Colonic mucosa (tissue), 4 donors: ENCODE results near the gene SETD1A. TPM values are rescaled to one million over a fixed set of nuclear protein-coding genes. Genes with fewer than 3 reads are reported as not detected.

Source experiments
- DNase-seq: peaks from one replicate; pipeline ENCODE4 v3.0.0-alpha.2; 2020
- H3K27ac ChIP-seq: fragments of 200-600 bp; one replicate; pipeline ENCODE4 v1.8.0; 2021
- H3K27me3 ChIP-seq: fragments of 200-600 bp; one replicate; pipeline ENCODE4 v1.8.0; 2021
- H3K36me3 ChIP-seq: fragments of 200-600 bp; one replicate; pipeline ENCODE4 v1.8.0; 2021
- H3K4me1 ChIP-seq: fragments of 200-600 bp; one replicate; pipeline ENCODE4 v1.8.0; 2021; ENCODE audit warnings: mild to moderate bottlenecking
- H3K4me3 ChIP-seq: fragments of 200-600 bp; one replicate; pipeline ENCODE4 v1.8.0; 2021
- H3K9ac ChIP-seq, 2 donors: one replicate each; pipeline ENCODE4 v1.7.0; 2013; ENCODE audit warnings: control low read depth in 2 of 2, low read depth in 2 of 2, low read length in 2 of 2
- H3K9me3 ChIP-seq: fragments of 200-600 bp; one replicate; pipeline ENCODE4 v1.8.0; 2021
- CTCF ChIP-seq: fragments of 200-600 bp; IDR thresholded peaks from one replicate; pipeline ENCODE4 v1.8.0; 2022; ENCODE audit warnings: antibody characterized with exemption, mild to moderate bottlenecking
- intact Hi-C: fragments of 100-400 bp; cut with DNase I; formaldehyde crosslinking; loops from one replicate; pipeline ENCODE4 v1.14.1; 2022
- total RNA-seq, 2 donors: library from RNA; stranded (reverse); fragmentation: NEBNext Ultra II Directional in 1 of 2; extraction: Animal tissue kit (Norgen Biotek cat#: 25700) in 1 of 2; gene quantifications; one replicate each; pipeline ENCODE4 v1.2.1, GENCODE V29; 2021
- donor health status: healthy.
- donor health status: DM: no; HTN: no; CAD: no.
- donor health status: DM: no; HTN: no; CAD: no.

Gene SETD1A
- total RNA-seq, 2 donors from 2014 or later, result 11.6 to 15.9 TPM

- peak overlapping the region; percentile 73 to 83 for H3K9ac ChIP-seq
- peak overlapping the region; percentile 36 for H3K4me3 ChIP-seq
- no peaks in the 10 kb centered on the region for H3K36me3 ChIP-seq
- TF ChIP-seq CTCF, result no peak
- H3K4me1 ChIP-seq, result no peaks in the 10 kb centered on the region
- H3K27me3 ChIP-seq, result peaks cover 7% of the 10 kb centered on the region
- DNase-seq, result peak; percentile 91
- no peaks in the 10 kb centered on the region for H3K9me3 ChIP-seq
- peak overlapping the region; percentile 55 for H3K27ac ChIP-seq
- intact Hi-C loops, result no loop called here
These were observed 39.6 kb downstream of the SETD1A start for GRCh38 chr16:30996985-30997724.

- DNase-seq, result no peak
- Histone ChIP-seq H3K4me1 (no peaks in the 10 kb centered on the region), H3K4me3 (peak overlapping the region; percentile 36), H3K27me3 (peaks cover 7% of the 10 kb centered on the region), H3K36me3 (no peaks in the 10 kb centered on the region), H3K9me3 (no peaks in the 10 kb centered on the region), H3K27ac (no peak overlapping the region), H3K9ac (peak overlapping the region in 1 of 2 donors; percentile 83)
- TF ChIP-seq CTCF, result no peak
- intact Hi-C loops, result no loop called here
These were observed 40.5 kb downstream of the SETD1A start for GRCh38 chr16:30997725-30998711.

- Histone ChIP-seq H3K27me3 (peaks cover 7% of the 10 kb centered on the region), H3K27ac (no peak overlapping the region), H3K4me1 (no peaks in the 10 kb centered on the region), H3K4me3 (no peak overlapping the region), H3K36me3 (no peaks in the 10 kb centered on the region), H3K9me3 (no peaks in the 10 kb centered on the region), H3K9ac (no peak overlapping the region)
- no peak for TF ChIP-seq CTCF
- no peak for DNase-seq
- intact Hi-C loops, result no loop called here
These were observed 41.6 kb downstream of the SETD1A start for GRCh38 chr16:30998852-30999761.

- no peaks in the 10 kb centered on the region for H3K9me3 ChIP-seq
- DNase-seq, result no peak
- no peak for TF ChIP-seq CTCF
- H3K4me1 ChIP-seq, result no peaks in the 10 kb centered on the region
- H3K9ac ChIP-seq, result no peak overlapping the region
- peaks cover 7% of the 10 kb centered on the region for H3K27me3 ChIP-seq
- intact Hi-C loops, result no loop called here
- no peak overlapping the region for H3K27ac ChIP-seq
- H3K36me3 ChIP-seq, result no peaks in the 10 kb centered on the region
- no peak overlapping the region for H3K4me3 ChIP-seq
These were observed 43.3 kb downstream of the SETD1A start for GRCh38 chr16:31000671-31001382.
